Hepatocyte (in vitro differentiated cells): ENCODE results near the gene CFAP161.

ENCODE experiments used
- CTCF ChIP-seq: fragments of 200-600 bp; sonication (generic); IDR thresholded peaks from 2 replicates; pipeline ENCODE4 v1.5.1; 2016; ENCODE audit warnings: antibody characterized with exemption, mild to moderate bottlenecking; ENCODE audit not compliant: poor library complexity
- EZH2 ChIP-seq: fragments of 200-600 bp; sonication (generic); IDR thresholded peaks from 2 replicates; pipeline ENCODE4 v1.6.1; 2016; ENCODE audit warnings: antibody characterized with exemption, mild to moderate bottlenecking, borderline replicate concordance
- EZH2phosphoT487 ChIP-seq: fragments of 200-600 bp; sonication (generic); IDR thresholded peaks from one replicate; pipeline ENCODE4 v1.6.1; 2018; ENCODE audit warnings: antibody characterized with exemption, mild to moderate bottlenecking, low read depth, moderate library complexity; ENCODE audit not compliant: unreplicated experiment, severe bottlenecking

DNA sequence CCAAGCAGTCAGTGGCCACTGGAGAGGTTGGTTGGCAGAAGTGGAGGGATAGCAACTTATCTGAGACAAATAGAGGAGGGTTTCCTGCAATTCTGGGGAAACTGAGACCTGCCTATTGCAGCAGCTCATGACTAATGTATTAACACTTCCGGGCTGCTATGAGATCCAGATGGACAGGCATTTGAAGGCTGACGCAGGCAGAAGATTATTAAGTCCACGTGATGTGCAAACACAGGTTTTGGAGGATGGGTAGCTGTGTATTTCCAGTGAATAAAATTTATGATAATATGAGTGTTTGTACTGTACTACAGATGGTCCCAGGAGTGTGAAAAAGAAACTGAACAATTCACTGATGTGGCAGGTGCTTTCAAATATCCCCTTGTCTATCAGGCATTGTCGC lies 28.5 kb upstream of the CFAP161 start:
- TF ChIP-seq CTCF (no peak), EZH2 (no peak), EZH2phosphoT487 (no peak)
